HEK293 (cell line): Measurements from ENCODE around the gene AATK.

Source experiments
- SETDB1 ChIP-seq: IDR thresholded peaks from one replicate; pipeline ENCODE4 v1.6.1; 2017; ENCODE audit warnings: mild to moderate bottlenecking, low read length, moderate library complexity, mixed read lengths; ENCODE audit not compliant: insufficient read length
- ZBTB21 ChIP-seq: fragments of 450-650 bp; formaldehyde crosslinking; IDR thresholded peaks from 2 replicates; pipeline ENCODE4 v1.5.1; 2017; ENCODE audit warnings: missing biosample characterization, missing genetic modification characterization
- ZNF138 ChIP-seq: fragments of 450-650 bp; formaldehyde crosslinking; IDR thresholded peaks from 2 replicates; pipeline ENCODE4 v1.5.1; 2016; ENCODE audit warnings: missing biosample characterization, missing genetic modification characterization, borderline replicate concordance
- ZNF529 ChIP-seq: fragments of 450-650 bp; formaldehyde crosslinking; IDR thresholded peaks from 2 replicates; pipeline ENCODE4 v1.5.1; 2017; ENCODE audit warnings: missing genetic modification characterization, missing biosample characterization; ENCODE audit not compliant: insufficient replicate concordance
- TF ChIP-seq, protein P1 (sequence below): fragments of 450-650 bp; IDR thresholded peaks from 2 replicates; pipeline ENCODE4 v1.5.1; 2018; ENCODE audit warnings: missing biosample characterization, missing genetic modification characterization
- TF ChIP-seq, protein P2 (sequence below): fragments of 450-650 bp; formaldehyde crosslinking; IDR thresholded peaks from 2 replicates; pipeline ENCODE4 v1.5.1; 2016; ENCODE audit warnings: missing biosample characterization, missing genetic modification characterization

DNA sequence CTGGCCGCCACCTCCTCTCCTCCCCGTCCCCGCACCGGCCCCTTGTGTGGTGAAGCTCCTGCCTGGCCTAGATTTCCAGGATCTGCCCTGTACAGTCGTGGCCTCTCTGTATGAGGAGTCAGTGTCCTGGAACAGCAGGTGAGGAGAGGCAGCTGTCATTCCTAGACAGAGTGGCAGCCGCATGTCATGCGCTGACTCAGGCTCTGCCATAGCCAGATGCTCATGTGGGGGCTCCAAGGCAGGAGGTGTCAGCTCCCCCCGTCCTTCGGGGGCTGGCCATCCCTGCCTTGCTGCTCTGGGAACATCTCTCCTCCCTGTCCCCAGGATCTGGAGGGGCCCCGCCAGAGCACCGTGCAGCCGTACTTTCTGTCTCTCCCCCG lies 70.6 kb downstream of the AATK start:
- TF ChIP-seq ZBTB21 (tag by site-specific recombination): no peak
- TF ChIP-seq SETDB1: no peak
- TF ChIP-seq, protein P1, sequence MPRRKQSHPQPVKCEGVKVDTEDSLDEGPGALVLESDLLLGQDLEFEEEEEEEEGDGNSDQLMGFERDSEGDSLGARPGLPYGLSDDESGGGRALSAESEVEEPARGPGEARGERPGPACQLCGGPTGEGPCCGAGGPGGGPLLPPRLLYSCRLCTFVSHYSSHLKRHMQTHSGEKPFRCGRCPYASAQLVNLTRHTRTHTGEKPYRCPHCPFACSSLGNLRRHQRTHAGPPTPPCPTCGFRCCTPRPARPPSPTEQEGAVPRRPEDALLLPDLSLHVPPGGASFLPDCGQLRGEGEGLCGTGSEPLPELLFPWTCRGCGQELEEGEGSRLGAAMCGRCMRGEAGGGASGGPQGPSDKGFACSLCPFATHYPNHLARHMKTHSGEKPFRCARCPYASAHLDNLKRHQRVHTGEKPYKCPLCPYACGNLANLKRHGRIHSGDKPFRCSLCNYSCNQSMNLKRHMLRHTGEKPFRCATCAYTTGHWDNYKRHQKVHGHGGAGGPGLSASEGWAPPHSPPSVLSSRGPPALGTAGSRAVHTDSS: no peak
- no peak for TF ChIP-seq ZNF529 (tag by site-specific recombination)
- no peak for TF ChIP-seq ZNF138
- TF ChIP-seq, protein P2, sequence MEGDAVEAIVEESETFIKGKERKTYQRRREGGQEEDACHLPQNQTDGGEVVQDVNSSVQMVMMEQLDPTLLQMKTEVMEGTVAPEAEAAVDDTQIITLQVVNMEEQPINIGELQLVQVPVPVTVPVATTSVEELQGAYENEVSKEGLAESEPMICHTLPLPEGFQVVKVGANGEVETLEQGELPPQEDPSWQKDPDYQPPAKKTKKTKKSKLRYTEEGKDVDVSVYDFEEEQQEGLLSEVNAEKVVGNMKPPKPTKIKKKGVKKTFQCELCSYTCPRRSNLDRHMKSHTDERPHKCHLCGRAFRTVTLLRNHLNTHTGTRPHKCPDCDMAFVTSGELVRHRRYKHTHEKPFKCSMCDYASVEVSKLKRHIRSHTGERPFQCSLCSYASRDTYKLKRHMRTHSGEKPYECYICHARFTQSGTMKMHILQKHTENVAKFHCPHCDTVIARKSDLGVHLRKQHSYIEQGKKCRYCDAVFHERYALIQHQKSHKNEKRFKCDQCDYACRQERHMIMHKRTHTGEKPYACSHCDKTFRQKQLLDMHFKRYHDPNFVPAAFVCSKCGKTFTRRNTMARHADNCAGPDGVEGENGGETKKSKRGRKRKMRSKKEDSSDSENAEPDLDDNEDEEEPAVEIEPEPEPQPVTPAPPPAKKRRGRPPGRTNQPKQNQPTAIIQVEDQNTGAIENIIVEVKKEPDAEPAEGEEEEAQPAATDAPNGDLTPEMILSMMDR (tag by site-specific recombination): no peak
